RWPE1 (cell line): Measurements from ENCODE around the gene PROCA1.
"Not testable (repeated sequence)": the region's sequence is repeated elsewhere in the genome, so short reads cannot be mapped to it uniquely, and the experiment has no call there.

Experiments used
- CTCF ChIA-PET: fragments of 350-600 bp; sonication (Branson Sonifier 250); formaldehyde crosslinking; extraction: SDS; loops from one replicate; lab custom pipeline; 2021; lab: Yijun Ruan, JAX
- POLR2A ChIA-PET: fragments of 400-600 bp; formaldehyde crosslinking; extraction: SDS; loops from one replicate; lab custom pipeline; 2020; ENCODE audit warnings: antibody characterized with exemption; ENCODE audit not compliant: low non-redundant PET; lab: Yijun Ruan, JAX
- DNase-seq: peaks from one replicate; pipeline ENCODE4 v3.0.0; 2012; ENCODE audit warnings: low spot score
- H3K27ac ChIP-seq: fragments of 450-650 bp; 2 replicates; pipeline ENCODE4 v1.5.1; 2017
- CTCF ChIP-seq: fragments of 450-650 bp; conservative IDR thresholded peaks from 2 replicates; pipeline ENCODE4 v1.5.1; 2017; ENCODE audit warnings: low read depth, mild to moderate bottlenecking

The PROCA1 gene

GRCh38 chr17:28665994-28666393 is 45.7 kb downstream of the PROCA1 start:
- H3K27ac ChIP-seq, result no peak overlapping the region
- TF ChIP-seq CTCF, result no peak
- ChIA-PET POLR2A (no interaction called here), CTCF (interaction anchor here (0.6 kb wide), 1 partner anchor 15 kb away, joined by 3 read pairs; no protein-coding TSS in a partner anchor)
- DNase-seq, result no peak

- TF ChIP-seq CTCF, result no peak
- ChIA-PET CTCF (no interaction called here), POLR2A (no interaction called here)
- no peak for DNase-seq
- H3K27ac ChIP-seq, result no peak overlapping the region
These were observed 48.0 kb downstream of the PROCA1 start for GRCh38 chr17:28663723-28664122.

GRCh38 chr17:28662527-28662829 is 49.2 kb downstream of the PROCA1 start:
- POLR2A ChIA-PET, result interaction anchor here (0.8 to 1.7 kb wide), 2 partner anchors 13 to 18 kb away, joined by 3 to 5 read pairs; no protein-coding TSS in a partner anchor
- DNase-seq, result no peak
- CTCF ChIA-PET, result interaction anchor here (0.9 to 1.5 kb wide), 2 partner anchors 13 to 14 kb away, joined by 3 to 4 read pairs; no protein-coding TSS in a partner anchor

GRCh38 chr17:28661635-28662526 is 49.8 kb downstream of the PROCA1 start, which contains the start of the genes SDF2 and SUPT6H:
SDF2 (minus strand) TSS chr17:28661906; CDS start chr17:28661876, 30 bp downstream.
SUPT6H (plus strand) TSS chr17:28662205; CDS start chr17:28673402, 11,197 bp downstream.
- TF ChIP-seq CTCF, result no peak
- DNase-seq, result peak; percentile 92
- peak within 1 kb of the TSS; percentile 90 for H3K27ac ChIP-seq
- ChIA-PET CTCF (interaction anchor here (0.6 to 1.5 kb wide), 5 partner anchors 8 to 231 kb away, joined by 3 to 6 read pairs (median 4); no protein-coding TSS in a partner anchor), POLR2A (interaction anchor here (0.8 to 1.7 kb wide), 4 partner anchors 13 to 55 kb away, joined by 3 to 5 read pairs (median 4); no protein-coding TSS in a partner anchor)

More at GRCh38 chr17:28662527-28662829, 49.2 kb downstream of the PROCA1 start:
- peak overlapping the region; percentile 90 for H3K27ac ChIP-seq
- no peak for TF ChIP-seq CTCF

GRCh38 chr17:28659497-28659881 is 52.2 kb downstream of the PROCA1 start:
- H3K27ac ChIP-seq, CTCF ChIA-PET, DNase-seq, POLR2A ChIA-PET: not testable (repeated sequence)

GRCh38 chr17:28658766-28659496 is 52.8 kb downstream of the PROCA1 start:
- DNase-seq, POLR2A ChIA-PET, H3K27ac ChIP-seq: not testable (repeated sequence)
- CTCF ChIA-PET, result interaction anchor here (0.6 kb wide), 1 partner anchor 237 kb away, joined by 3 read pairs; no protein-coding TSS in a partner anchor

- ChIA-PET POLR2A (interaction anchor here (1.1 kb wide), 1 partner anchor 13 kb away, joined by 5 read pairs; the partner anchor contains the start of gene BLTP2), CTCF (interaction anchor here (0.6 kb wide), 1 partner anchor 238 kb away, joined by 3 read pairs; no protein-coding TSS in a partner anchor)
- DNase-seq, H3K27ac ChIP-seq: not testable (repeated sequence)
These were observed 53.3 kb downstream of the PROCA1 start for GRCh38 chr17:28658342-28658741.
